HG03460 (cell line): Measurements from ENCODE around the gene SYT14.
"Not testable (repeated sequence)": the region's sequence is repeated elsewhere in the genome, so short reads cannot be mapped to it uniquely, and the experiment has no call there.

Source experiments
- ATAC-seq: cut with Tn5 transposase; IDR thresholded peaks from one replicate; pipeline ENCODE4 v1.9.1; 2021; ENCODE audit not compliant: unreplicated experiment

Gene SYT14

DNA sequence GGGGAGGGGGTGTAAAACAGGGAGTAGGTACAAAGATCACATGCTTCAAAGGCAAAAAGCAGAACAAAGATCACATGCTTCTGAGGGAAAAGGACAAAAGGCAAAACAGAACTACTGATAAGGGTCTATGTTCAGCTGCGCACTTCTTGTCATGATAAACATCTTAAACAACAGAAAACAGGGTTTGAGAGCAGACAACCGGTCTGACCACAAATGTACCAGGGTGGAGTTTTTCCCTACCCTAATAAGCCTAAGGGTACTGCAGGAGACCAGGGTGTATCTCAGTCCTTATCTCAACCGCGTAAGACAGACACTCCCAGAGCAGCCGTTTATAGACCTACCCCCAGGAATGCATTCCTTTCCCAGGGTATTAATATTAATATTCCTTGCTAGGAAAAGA, 258.2 kb downstream of the SYT14 start:
- ATAC-seq, result not testable (repeated sequence)

DNA sequence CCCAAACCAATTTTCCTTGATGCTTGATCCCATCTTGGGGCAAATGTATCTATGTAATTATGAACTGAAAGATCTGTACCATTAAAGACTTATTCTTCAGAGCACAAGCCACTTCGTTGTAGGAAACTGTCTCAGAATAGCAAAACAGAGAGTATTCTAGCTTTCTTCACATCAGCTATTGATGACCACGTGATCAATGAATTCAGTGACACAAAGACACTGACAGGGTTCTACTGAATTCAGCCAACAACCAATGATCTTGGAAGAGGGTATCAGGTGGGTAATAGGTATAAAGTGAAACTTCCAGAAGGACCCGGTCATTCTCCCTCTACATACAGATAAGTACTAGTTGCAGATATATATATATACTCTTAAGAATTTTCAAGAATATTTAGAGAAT, 260.8 kb downstream of the SYT14 start:
- no peak for ATAC-seq

DNA sequence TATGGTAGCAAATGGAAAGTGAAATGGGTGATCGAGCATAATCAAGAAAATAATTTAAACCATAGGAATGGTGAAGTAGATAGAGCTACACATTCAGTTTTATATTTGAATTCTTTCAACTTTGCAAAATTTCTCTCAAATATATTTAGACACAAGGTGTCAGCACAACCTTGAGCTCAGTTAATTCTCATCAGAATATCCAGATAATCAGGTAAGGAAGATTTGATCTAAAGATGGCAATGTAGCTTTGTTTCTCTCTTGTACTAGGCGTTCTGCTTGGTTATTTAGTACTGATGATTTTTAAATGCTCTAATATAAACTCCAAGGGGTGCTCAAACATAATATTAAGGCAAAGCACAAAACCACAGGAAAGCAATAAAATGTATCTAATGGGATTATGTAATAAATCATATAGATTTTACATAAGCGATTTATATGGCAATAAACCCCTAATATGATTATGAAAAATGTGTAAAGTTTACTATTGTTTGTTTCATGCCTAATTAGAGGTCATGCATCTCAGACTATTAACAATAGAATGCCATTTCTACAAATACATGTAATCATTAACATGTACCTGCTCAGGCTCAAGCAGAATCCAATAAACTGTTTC, 262.2 kb downstream of the SYT14 start:
- no peak for ATAC-seq

DNA sequence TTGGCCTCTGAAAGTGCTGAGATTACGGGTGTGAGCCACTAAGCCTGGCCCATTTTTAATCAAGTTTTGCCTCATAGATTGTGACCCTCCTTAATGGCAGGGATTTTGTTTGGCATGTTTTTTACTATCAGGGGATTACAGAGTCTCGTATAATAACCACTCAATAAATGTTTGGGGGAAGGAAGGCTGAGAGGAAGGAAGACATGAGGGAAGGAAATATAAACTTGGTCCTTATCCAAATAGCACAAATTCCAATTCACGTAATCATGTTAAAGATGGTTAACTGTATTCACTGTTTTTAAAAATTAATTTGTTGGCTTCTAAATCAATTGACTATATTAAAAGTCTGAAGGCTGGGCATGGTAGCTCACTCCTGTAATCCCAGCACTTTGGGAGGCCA, 263.7 kb downstream of the SYT14 start:
- ATAC-seq, result no peak

DNA sequence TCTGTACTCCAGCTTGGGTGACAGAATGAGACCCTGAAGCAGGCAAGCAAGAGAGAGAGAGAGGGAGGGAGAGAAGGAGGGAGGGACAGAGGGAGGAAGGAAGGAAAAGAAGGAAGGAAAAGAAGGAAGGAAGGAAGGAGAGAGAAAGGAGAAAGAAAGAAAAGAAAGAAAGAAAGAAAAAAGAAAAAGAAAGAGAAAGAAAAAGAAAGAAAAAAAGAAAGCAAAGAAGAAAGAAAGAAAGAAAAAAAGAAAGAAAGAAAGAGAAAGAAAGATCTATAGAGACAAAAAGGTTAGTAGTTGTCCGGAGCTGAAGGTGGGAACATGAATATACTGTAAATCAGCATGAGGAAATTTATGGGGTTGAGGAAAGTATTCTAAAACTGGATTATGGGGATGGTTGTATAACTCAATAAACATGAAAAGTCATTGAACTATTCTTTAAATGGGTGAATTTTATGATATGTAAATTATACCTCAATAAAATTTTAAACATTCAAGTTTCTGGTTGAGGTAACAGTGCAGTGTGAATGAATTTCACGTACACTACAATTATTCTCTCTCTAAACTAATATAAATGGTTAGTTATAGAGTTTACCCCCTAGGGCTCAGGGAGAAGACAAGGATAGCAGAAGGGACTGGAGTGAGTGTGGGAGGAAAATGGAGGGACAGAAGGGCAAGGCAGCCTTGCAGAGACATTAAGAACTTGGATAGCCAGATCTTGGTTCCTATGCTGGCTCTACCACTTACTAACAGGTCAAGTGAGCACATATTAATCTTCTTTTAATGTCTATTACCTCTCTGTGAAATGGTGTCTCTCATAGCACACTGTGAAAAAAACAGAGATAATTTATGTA, 269.8 kb downstream of the SYT14 start:
- no peak for ATAC-seq

DNA sequence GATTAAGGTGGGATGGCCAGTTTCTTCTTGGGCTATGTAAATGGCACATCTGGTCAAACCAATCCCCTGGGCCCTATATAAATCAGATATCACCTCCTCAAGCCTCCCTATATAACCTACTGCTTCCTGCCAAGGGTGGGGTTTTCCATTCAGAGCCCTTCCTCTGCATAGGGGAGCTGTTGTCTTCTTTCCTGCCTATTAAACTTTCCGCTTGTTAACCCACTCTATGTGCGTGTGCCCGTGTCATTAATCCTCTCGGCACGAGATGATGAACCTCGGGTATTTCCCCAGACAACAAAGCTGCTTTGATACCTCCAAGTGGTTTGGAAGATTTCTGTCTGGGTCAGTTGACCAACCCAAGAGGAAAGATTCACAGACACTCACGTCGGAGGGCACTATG, 275.3 kb downstream of the SYT14 start:
- ATAC-seq, result no peak

DNA sequence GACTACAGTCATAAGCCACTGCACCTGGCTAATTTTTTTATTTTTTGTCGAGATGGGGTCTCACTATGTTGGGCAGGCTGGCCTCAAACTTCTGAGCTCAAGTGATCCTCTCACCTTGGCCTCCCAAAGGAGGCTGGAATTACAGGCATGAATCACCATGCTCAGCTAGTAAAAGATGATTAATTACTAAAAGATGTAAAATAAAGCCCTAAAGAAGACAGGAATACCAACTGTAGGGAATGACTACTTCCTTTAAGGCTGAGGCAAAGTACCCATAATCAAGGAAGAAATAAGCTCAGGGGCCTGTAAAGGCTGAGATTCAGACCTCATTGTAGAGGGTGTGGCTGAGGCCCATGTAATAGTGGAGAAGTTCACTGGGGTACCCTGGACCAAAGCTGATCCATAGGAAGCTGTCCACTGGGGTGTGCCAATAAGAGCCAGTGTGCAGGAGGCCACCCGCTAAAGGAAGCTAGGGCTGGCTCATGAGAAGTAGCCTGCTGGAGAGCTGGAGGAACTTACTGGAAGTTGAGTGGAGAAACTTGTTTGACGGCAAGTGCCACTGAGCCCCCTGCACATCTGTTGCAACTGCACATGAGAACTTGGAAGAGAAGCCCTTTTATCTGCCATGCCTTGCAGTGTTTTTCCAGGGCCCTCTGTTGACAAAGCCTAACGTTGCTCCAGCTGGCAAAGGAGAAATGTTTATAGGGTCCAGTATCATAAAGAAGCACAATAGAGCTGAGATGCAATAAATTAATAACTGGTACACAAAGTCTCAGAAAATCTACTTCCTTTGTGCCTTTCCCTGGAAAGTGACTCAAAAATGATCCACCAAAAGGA, 276.8 kb downstream of the SYT14 start:
- ATAC-seq, result no peak

DNA sequence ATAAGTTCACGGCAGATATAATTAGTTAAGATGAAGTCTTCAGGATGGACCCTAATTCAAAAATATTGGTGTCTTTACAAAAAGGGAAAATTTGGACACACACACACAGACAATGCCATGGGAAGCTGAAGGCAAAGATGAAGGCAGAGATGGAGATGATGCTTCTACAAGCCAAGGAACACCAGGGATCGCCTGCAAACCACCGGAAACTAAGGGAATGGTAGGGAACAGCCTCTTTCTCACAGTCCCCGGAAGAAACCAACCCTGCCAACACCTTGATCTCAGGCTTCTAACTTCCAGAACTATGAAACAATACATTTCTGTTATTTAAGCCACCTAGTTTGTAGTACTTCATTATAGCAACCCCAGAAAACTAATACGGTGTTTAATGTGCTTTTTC, 279.5 kb downstream of the SYT14 start:
- no peak for ATAC-seq

DNA sequence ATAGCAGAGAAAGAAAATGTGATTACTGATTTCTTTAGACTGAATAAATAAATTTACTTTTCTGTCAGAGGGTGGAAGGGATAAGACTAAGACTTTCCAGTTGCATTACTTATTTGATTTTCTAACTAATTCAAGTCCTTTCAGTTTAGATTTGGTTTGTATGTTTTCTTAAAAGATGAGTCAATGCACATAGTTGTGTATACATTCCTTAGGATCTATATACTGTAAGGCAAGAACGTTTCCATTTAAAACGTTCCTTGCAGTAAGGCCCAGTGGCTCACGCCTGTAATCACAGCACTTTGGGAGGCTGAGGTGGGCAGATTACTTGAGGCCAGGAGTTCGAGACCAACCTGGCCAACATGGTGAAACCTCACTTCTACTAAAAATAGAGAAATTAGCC, 280.0 kb downstream of the SYT14 start:
- no peak for ATAC-seq
